Panc1 (cell line): ENCODE data around the gene FTO. TPM values are rescaled to one million over a fixed set of nuclear protein-coding genes. Genes with fewer than 3 reads are reported as not detected.

Experiments used
- ATAC-seq: fragments of 200-7000 bp; cut with Tn5 transposase; 2 replicates; pipeline ENCODE4 v1.9.1; 2020; ENCODE audit warnings: mild to moderate bottlenecking, moderate library complexity
- BruUV-seq: library from RNA; stranded (reverse); fragments of 400-500 nt; replicated peaks from 2 replicates; lab custom pipeline; 2021; lab: Mats Ljungman, UMichigan
- CTCF ChIA-PET: fragments of 300-600 bp; sonication (Branson Sonifier 250); formaldehyde crosslinking; loops from one replicate; lab custom pipeline; 2022; ENCODE audit warnings: antibody characterized with exemption; lab: Charles Lee
- POLR2A ChIA-PET: fragments of 300-600 bp; sonication (Branson Sonifier 250); formaldehyde crosslinking; loops from one replicate; lab custom pipeline; 2022; ENCODE audit warnings: antibody characterized with exemption; lab: Charles Lee
- DNase-seq: peaks from one replicate; pipeline ENCODE4 v3.0.0-alpha.2; 2010; ENCODE audit warnings: low read depth, low spot score
- H3K27ac ChIP-seq: 2 replicates; pipeline ENCODE4 v1.5.1; 2011; ENCODE audit warnings: mild to moderate bottlenecking, low read length, inconsistent platforms
- H3K27me3 ChIP-seq: fragments of 200-500 bp; sonication (Bioruptor generic); 2 replicates; pipeline ENCODE4 v1.6.0; 2014; ENCODE audit warnings: low read length, inconsistent platforms; ENCODE audit not compliant: control insufficient read depth, insufficient read depth
- H3K36me3 ChIP-seq: fragments of 200-500 bp; sonication (Bioruptor generic); 2 replicates; pipeline ENCODE4 v1.5.1; 2014; ENCODE audit warnings: inconsistent platforms, mild to moderate bottlenecking, low read length, moderate library complexity; ENCODE audit not compliant: control insufficient read depth, insufficient read depth
- H3K4me1 ChIP-seq: 2 replicates; pipeline ENCODE4 v1.5.1; 2011; ENCODE audit warnings: inconsistent platforms, mild to moderate bottlenecking, low read length, moderate library complexity; ENCODE audit not compliant: control insufficient read depth, insufficient read depth
- H3K4me3 ChIP-seq, 2 experiments: 2 replicates each; pipeline ENCODE4 v1.5.1; 2011 to 2012; ENCODE audit warnings: low read depth in 2 of 2, low read length in 2 of 2, mild to moderate bottlenecking in 2 of 2, inconsistent platforms in 1 of 2, moderate library complexity in 1 of 2
- H3K9me3 ChIP-seq: fragments of 200-500 bp; sonication (Bioruptor generic); 2 replicates; pipeline ENCODE4 v1.5.1; 2014; ENCODE audit warnings: low read depth, mild to moderate bottlenecking, inconsistent platforms, low read length, moderate library complexity; ENCODE audit not compliant: control insufficient read depth, insufficient read depth
- CTCF ChIP-seq: fragments of 450-650 bp; IDR thresholded peaks from 2 replicates; pipeline ENCODE4 v1.5.1; 2017; ENCODE audit warnings: mild to moderate bottlenecking
- POLR2AphosphoS5 ChIP-seq: IDR thresholded peaks from 2 replicates; pipeline ENCODE4 v1.6.1; 2012; ENCODE audit warnings: mild to moderate bottlenecking, low read depth, low read length, moderate library complexity
- SIN3A ChIP-seq: IDR thresholded peaks from 2 replicates; pipeline ENCODE4 v1.6.1; 2012; ENCODE audit warnings: low read depth, mild to moderate bottlenecking, low read length, moderate library complexity, borderline replicate concordance; ENCODE audit not compliant: insufficient read depth
- TCF7L2 ChIP-seq: IDR thresholded peaks from 2 replicates; pipeline ENCODE4 v1.6.1; 2011; ENCODE audit warnings: mild to moderate bottlenecking, low read depth, low read length, inconsistent platforms
- in situ Hi-C: cut with HindIII; loops from 2 replicates; pipeline ENCODE4 v1.10.0; 2016; ENCODE audit warnings: low sequenced_read_pairs, low pct_unique_long_range_greater_than_20kb
- intact Hi-C: fragments of 100-400 bp; cut with micrococcal nuclease; formaldehyde crosslinking; loops from one replicate; pipeline ENCODE4 v1.10.0; 2022; ENCODE audit not compliant: unreplicated experiment
- total RNA-seq: library from RNA; stranded (reverse); gene quantifications from one replicate; pipeline ENCODE4 v1.2.1, GENCODE V29; 2021; ENCODE audit not compliant: unreplicated experiment
- TF ChIP-seq, protein P1 (sequence below), 2 experiments: IDR thresholded peaks; 2 replicates each; pipeline ENCODE4 v1.6.1; 2011 to 2012; ENCODE audit warnings: low read depth in 2 of 2, control low read depth in 1 of 2, low read length in 1 of 2, mild to moderate bottlenecking in 1 of 2, moderate library complexity in 1 of 2; ENCODE audit not compliant: insufficient read depth in 1 of 2

FTO gene
- total RNA-seq, 1 experiment from 2014 or later: 38.2 TPM

- TF ChIP-seq, protein P1, sequence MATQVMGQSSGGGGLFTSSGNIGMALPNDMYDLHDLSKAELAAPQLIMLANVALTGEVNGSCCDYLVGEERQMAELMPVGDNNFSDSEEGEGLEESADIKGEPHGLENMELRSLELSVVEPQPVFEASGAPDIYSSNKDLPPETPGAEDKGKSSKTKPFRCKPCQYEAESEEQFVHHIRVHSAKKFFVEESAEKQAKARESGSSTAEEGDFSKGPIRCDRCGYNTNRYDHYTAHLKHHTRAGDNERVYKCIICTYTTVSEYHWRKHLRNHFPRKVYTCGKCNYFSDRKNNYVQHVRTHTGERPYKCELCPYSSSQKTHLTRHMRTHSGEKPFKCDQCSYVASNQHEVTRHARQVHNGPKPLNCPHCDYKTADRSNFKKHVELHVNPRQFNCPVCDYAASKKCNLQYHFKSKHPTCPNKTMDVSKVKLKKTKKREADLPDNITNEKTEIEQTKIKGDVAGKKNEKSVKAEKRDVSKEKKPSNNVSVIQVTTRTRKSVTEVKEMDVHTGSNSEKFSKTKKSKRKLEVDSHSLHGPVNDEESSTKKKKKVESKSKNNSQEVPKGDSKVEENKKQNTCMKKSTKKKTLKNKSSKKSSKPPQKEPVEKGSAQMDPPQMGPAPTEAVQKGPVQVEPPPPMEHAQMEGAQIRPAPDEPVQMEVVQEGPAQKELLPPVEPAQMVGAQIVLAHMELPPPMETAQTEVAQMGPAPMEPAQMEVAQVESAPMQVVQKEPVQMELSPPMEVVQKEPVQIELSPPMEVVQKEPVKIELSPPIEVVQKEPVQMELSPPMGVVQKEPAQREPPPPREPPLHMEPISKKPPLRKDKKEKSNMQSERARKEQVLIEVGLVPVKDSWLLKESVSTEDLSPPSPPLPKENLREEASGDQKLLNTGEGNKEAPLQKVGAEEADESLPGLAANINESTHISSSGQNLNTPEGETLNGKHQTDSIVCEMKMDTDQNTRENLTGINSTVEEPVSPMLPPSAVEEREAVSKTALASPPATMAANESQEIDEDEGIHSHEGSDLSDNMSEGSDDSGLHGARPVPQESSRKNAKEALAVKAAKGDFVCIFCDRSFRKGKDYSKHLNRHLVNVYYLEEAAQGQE (IDR thresholded peaks at IDR 0.05; ENCODE audit: insufficient read depth in 1 of 2, low read depth in 2 of 2, low read length in 1 of 2): no peak
- TF ChIP-seq TCF7L2 (no peak), CTCF (no peak), SIN3A (no peak), POLR2AphosphoS5 (no peak)
- peak overlapping the region; percentile 65; the same call in 1 of the 2 replicates for H3K27ac ChIP-seq
- peaks cover 21% of the 10 kb centered on the region for H3K4me1 ChIP-seq
- DNase-seq (no peak), ATAC-seq (no peak)
- ChIA-PET POLR2A (no interaction called here), CTCF (no interaction called here)
- H3K27me3 ChIP-seq: no peaks in the 10 kb centered on the region
- no TSS peak for BruUV-seq
- H3K9me3 ChIP-seq: no peaks in the 10 kb centered on the region
- intact Hi-C loops: loop anchor here (10.0 kb wide), 1 partner anchor 186 kb away; no protein-coding TSS in a partner anchor
- H3K36me3 ChIP-seq: no peaks in the 10 kb centered on the region
- no peak overlapping the region for H3K4me3 ChIP-seq
- in situ Hi-C loops: no loop called here
These were observed 36.5 kb downstream of the FTO start for GRCh38 chr16:53740476-53740875.

DNA sequence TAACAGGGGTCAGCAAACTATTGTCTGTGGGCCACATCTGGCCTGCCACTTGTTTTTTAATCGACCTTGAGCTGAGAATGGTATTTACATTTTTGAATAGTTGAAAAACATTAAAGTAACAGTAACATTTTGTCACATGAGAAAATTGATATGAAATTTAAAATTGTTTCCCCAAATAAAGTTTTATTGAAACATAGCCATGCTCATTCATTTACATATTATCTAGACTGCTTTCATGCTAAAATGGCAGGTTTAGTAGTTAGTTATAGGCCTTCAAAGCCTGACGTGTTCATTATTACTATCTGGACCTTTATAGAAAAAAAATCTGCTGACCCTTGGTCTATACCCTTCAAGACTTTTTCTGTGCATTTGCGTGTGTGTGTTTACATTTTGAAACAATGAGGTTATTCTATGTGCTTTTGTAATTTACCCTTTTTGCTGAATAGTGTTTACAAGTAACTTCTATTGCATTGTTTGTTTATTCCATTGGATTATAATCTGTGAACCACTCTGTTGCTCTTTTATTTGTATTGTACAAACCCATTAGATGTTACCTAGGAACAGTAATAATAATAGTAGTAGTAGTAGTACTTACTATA lies 37.1 kb downstream of the FTO start:
- Histone ChIP-seq H3K27ac (peak overlapping the region; percentile 65; the same call in 1 of the 2 replicates), H3K27me3 (no peaks in the 10 kb centered on the region), H3K9me3 (no peaks in the 10 kb centered on the region), H3K4me3 (no peak overlapping the region), H3K4me1 (peaks cover 22% of the 10 kb centered on the region), H3K36me3 (no peaks in the 10 kb centered on the region)
- BruUV-seq: no TSS peak
- in situ Hi-C loops (no loop called here), intact Hi-C loops (loop anchor here (10.0 kb wide), 1 partner anchor 186 kb away; no protein-coding TSS in a partner anchor)
- no peak for TF ChIP-seq POLR2AphosphoS5
- POLR2A ChIA-PET: no interaction called here
- ATAC-seq: no peak
- DNase-seq: no peak
- CTCF ChIA-PET: no interaction called here

DNA sequence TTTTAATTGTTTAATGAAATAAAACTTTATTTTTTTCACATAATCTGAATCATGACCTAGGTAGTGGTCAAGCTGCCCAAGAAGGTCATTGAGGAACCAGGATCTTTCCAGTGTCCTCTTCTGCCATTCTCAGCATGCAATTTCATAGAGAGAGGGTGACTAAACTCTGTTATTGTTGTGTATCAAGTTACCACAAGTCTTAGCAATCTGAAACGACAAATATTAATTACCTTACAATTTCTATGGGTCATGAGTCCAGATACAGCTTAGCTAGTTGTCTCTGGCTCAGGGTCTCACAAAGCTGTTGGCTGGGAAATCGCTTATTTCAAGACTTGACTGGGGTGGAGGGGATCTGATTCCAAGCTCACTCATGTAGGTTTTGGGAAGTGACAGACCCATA lies 37.6 kb downstream of the FTO start:
- peaks cover 22% of the 10 kb centered on the region for H3K4me1 ChIP-seq
- no peaks in the 10 kb centered on the region for H3K9me3 ChIP-seq
- ATAC-seq (no peak), DNase-seq (no peak)
- ChIA-PET CTCF (no interaction called here), POLR2A (no interaction called here)
- in situ Hi-C loops (no loop called here), intact Hi-C loops (loop anchor here (10.0 kb wide), 1 partner anchor 187 kb away; no protein-coding TSS in a partner anchor)
- TF ChIP-seq CTCF (no peak), TCF7L2 (no peak), POLR2AphosphoS5 (no peak), SIN3A (no peak)
- H3K27me3 ChIP-seq: no peaks in the 10 kb centered on the region
- no TSS peak for BruUV-seq
- H3K36me3 ChIP-seq: no peaks in the 10 kb centered on the region
- peak overlapping the region; percentile 85; the same call in 1 of the 2 replicates for H3K27ac ChIP-seq
- H3K4me3 ChIP-seq: no peak overlapping the region
